Stimulated activated CD4-positive, alpha-beta T cell treated with anti-CD3 and anti-CD28 coated beads, Interleukin-1b, Interleukin-23, amount 100 ng/mL, for 24 hours (primary cell): Measurements from ENCODE around the gene GDAP2.
"Not testable (repeated sequence)": the region's sequence is repeated elsewhere in the genome, so short reads cannot be mapped to it uniquely, and the experiment has no call there.

ENCODE experiments used
- DNase-seq, 4 experiments: peaks; one replicate each; pipeline ENCODE4 v3.0.0-alpha.2; 2020; ENCODE audit warnings: low read depth in 4 of 4, low spot score in 1 of 4

Gene GDAP2

GRCh38 chr1:117902944-117903343, 26.5 kb downstream of the GDAP2 start:
- DNase-seq: no peak

DNA sequence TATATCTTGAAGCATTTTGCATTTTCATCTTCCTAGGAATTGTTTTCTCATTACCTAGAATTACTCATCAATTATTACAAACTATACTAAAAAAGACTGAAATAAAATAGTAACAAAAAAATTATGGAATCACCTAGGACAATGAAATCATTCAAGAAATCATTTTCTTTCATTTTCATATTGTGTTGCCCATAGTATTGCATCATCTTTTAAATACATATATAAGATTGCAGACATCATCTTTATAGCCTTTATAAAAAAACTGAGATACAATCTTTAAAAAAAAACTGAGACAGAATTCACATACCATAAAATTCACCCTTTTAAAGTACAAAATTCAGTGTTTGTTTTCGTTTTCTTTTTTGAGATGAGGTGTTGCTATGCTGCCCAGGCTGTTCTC, 29.6 kb downstream of the GDAP2 start:
- DNase-seq: no peak

DNA sequence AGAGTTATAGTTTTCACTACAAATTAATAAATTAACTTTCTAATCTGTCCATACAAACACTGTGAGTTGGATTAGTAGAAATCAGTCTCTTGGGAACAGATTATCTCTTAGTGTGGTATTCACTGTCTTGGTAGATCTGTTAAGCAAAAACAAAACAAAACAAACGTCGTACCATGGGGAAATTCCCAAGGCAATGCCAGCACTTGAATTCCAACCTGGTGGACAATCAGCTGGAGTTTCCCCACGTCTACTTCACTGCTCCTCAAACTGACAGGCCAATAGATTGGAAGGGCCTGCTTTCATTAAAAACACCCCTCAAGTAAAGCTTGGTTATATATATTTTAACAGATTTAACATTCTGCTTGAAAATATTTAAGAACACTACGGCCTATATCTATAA, 31.9 kb downstream of the GDAP2 start:
- no peak for DNase-seq

- DNase-seq: peak; percentile 21 to 49 (median 43)
Observed at GRCh38 chr1:117895482-117896114, 33.8 kb downstream of the GDAP2 start.

- DNase-seq: no peak
Observed at GRCh38 chr1:117894078-117894477, 35.3 kb downstream of the GDAP2 start.

DNA sequence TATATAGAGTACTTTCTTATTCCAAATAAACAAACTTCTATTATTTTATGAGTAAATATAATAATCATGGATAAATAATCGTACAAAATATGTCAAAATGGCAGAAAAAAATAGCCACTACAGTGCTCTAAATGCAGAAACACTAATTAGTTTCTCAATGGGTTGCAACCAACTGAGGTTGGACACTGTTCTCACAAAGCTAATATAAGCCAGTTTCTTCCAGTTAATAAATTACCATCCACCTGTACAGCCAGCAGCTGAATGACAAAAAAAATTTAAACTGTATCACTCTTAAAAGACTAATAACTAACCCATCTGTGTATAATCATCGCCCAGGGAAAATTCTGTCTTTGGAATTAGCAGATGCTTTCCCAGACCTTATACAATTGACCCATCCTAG, 36.9 kb downstream of the GDAP2 start:
- no peak for DNase-seq

- no peak for DNase-seq
Observed at GRCh38 chr1:117890452-117890851, 39.0 kb downstream of the GDAP2 start.

DNA sequence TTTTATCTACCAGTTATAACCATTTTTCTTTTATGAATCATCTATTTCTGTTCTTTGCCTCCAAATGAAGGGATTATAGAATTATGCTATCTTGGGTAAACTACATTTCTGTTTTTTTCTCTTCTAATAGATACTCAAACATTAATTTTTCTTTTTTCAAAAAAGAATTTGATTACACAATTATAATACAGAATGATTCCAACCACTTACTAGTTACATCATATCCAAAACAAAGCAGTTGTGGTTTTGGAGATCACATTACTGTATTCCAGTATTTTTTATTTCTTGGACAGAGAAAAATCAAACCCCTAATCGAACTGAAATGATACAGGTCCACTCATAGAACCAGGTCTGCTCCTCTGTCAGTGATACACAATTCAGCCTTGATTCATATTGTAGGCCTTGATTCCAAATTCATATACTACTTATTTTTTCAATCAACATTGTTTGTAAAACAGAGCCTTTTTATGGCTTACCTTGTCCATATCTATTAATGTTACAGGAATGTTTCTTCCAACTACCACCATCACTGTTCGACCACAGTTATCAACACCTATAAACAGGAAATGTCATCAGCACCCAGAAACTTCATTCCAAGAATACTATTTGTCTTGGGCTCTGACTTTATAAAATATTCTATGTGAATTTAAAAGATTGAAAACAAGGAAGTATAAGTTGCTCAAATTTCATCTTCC, 43.2 kb downstream of the GDAP2 start:
- no peak for DNase-seq

DNA sequence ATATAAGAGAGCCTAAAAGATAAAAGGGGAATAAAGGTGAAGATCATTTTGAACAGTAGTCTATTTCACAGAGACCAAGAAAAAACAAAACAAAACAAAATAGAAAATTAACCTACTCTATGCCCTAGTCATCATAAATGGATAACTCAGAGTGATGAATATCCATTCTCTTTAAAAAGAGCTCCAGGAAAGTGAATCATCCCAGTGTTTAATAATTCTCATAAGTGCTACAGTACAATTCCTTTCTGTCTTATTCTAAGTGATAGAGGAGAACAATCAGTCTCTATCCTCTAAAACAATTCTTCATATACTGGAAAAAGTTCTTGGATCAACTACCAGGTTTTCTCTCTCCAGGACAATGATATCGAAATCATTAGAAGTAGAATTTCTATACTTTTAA, 45.8 kb downstream of the GDAP2 start:
- no peak for DNase-seq

GRCh38 chr1:117879284-117879683, 50.1 kb downstream of the GDAP2 start:
- DNase-seq: no peak

- no peak for DNase-seq
Observed at GRCh38 chr1:117877823-117878222, 51.6 kb downstream of the GDAP2 start.

DNA sequence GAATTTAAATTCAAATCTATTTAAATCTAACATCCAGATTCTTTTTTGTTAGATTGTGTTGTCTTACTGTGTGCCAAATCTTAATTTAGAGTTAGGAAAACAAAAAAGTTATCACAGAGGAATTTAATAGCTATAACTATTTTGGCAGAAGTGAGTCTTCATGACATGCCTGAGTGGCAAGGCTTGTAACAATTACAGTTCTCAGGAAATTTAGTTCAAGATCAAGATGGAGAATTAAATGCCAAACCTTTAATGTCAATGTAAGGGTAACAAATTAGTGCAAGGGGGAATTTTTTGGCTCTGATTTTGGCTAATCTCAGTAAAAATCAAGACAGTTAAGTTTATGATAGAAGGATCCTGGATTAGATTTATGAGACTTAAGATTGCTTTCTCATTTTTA, 58.4 kb downstream of the GDAP2 start:
- DNase-seq: no peak

GRCh38 chr1:117861694-117862093, 67.7 kb downstream of the GDAP2 start:
- no peak for DNase-seq

- DNase-seq: no peak
Observed at GRCh38 chr1:117860896-117861610, 68.4 kb downstream of the GDAP2 start.

DNA sequence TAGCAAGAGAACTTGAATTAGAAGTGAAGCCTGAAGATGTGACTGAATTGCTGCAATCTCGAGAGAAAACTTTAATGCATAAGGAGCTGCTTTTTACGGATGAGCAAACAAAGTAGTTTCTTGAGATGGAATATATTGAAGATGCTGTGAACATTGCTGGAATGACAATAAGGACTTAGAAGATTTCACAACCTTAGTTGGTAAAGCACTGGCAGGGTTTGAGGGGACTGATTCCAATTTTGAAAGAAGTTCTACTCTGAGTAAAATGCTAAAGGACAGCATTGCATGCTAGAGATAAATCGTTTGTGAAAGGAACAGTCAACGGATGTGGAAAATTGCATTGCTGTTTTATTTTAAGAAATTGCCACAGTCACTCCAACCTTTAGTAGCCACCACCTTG, 69.5 kb downstream of the GDAP2 start:
- DNase-seq: no peak

- DNase-seq: no peak
Observed at GRCh38 chr1:117857418-117857817, 72.0 kb downstream of the GDAP2 start.

GRCh38 chr1:117852853-117853553, 76.4 kb downstream of the GDAP2 start:
- DNase-seq: no peak

DNA sequence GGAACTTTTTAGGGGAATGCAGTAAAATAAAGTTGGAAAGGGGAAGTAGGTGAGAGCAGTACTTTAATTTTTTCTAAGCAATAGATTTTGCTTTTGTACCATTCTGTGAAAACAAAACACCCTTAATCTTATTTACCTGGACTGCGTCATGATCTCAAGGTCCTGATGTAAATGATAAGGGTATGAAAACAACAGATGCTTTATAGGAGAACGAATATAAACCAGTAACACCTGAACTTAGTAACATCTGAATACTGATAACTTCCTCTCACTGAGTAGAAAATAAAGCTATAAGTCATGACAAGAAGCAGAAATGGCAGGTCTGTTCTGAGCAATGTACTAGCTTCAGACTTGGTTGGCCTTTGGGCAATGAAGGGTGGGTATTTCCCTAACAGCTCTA, 77.7 kb downstream of the GDAP2 start:
- DNase-seq: no peak

- DNase-seq: no peak
Observed at GRCh38 chr1:117846674-117847425, 82.6 kb downstream of the GDAP2 start.

DNA sequence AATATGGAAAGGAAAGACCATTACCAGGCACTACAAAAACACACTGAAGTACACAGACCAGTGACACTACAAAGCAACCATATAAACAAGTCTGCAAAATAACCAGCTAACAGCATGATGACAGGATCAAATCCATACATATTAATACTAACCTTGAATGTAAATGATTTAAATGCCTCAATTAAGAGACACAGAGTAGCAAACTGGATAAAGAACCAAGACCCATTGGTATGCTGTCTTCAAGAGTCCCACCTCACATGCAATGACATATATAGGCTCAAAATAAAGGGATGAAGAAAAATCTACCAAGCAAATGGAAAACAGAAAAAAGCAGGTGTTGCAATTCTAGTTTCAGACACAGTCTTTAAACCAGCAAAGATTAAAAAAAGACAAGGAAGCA, 84.9 kb downstream of the GDAP2 start:
- DNase-seq: not testable (repeated sequence)

DNA sequence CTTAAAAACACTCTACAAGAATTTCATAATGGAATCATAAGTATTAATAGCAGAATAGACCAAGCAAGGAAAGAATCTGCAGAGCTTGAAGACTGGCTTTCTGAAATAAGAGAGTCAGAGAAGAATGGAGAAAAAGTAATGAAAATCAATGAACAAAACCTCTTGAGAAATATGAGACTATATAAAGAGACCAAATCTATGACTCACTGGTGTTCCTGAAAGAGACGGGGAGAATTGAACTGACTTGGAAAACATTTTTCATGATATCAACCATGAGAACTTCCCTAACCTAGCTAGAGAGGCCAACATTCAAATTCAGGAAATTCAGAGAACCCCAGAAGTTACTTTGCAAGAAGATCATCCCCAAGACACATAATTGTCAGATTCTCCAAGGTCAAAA, 85.6 kb downstream of the GDAP2 start:
- DNase-seq: no peak
